ENCODE measurements around the gene PFDN2.

GRCh38 chr1:161153682-161154337 is 36.0 kb upstream of the PFDN2 start, which contains the start of gene UFC1:
- TF ChIP-seq, protein P1, sequence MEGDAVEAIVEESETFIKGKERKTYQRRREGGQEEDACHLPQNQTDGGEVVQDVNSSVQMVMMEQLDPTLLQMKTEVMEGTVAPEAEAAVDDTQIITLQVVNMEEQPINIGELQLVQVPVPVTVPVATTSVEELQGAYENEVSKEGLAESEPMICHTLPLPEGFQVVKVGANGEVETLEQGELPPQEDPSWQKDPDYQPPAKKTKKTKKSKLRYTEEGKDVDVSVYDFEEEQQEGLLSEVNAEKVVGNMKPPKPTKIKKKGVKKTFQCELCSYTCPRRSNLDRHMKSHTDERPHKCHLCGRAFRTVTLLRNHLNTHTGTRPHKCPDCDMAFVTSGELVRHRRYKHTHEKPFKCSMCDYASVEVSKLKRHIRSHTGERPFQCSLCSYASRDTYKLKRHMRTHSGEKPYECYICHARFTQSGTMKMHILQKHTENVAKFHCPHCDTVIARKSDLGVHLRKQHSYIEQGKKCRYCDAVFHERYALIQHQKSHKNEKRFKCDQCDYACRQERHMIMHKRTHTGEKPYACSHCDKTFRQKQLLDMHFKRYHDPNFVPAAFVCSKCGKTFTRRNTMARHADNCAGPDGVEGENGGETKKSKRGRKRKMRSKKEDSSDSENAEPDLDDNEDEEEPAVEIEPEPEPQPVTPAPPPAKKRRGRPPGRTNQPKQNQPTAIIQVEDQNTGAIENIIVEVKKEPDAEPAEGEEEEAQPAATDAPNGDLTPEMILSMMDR (conservative IDR thresholded peaks at IDR 0.05 in 1 of 2, IDR thresholded peaks at IDR 0.05 in 1 of 2; ENCODE audit: extremely low read depth in 1 of 2, insufficient read depth in 1 of 2, low read depth in 1 of 2, low read length in 2 of 2) = peak in 1 of 2 donors; percentile 1
- no peak for TF ChIP-seq EZH2 (IDR thresholded peaks at IDR 0.05; ENCODE audit: borderline replicate concordance, low read length)
